Vagina (tissue), 2 donors: Measurements from ENCODE around the gene SSBP4. TPM values are rescaled to one million over a fixed set of nuclear protein-coding genes. Genes with fewer than 3 reads are reported as not detected.

Experiments
- DNase-seq, 2 donors: peaks; one replicate each; pipeline ENCODE4 v3.0.0-alpha.2; 2017; ENCODE audit errors: extremely low spot score in 2 of 2
- H3K27ac ChIP-seq: fragments of 200-600 bp; sonication (generic); one replicate; pipeline ENCODE4 v1.5.1; 2019
- H3K27me3 ChIP-seq: fragments of 200-600 bp; sonication (generic); one replicate; pipeline ENCODE4 v1.5.1; 2019
- H3K36me3 ChIP-seq, 2 donors: fragments of 200-600 bp; sonication (generic); one replicate each; pipeline ENCODE4 v1.5.1; 2017 to 2019
- H3K4me1 ChIP-seq: fragments of 200-600 bp; sonication (generic); one replicate; pipeline ENCODE4 v1.5.1; 2019
- H3K4me3 ChIP-seq, 2 donors: fragments of 200-600 bp; sonication (generic); 1 replicate in 1 of 2; 2 replicates in 1 of 2; pipeline ENCODE4 v1.5.1; 2016 to 2019
- H3K9me3 ChIP-seq: fragments of 200-600 bp; sonication (generic); one replicate; pipeline ENCODE4 v1.5.1; 2019
- CTCF ChIP-seq, 3 experiments: fragments of 450-650 bp in 2 of 3; fragments of 200-600 bp in 1 of 3; sonication (generic) in 1 of 3; IDR thresholded peaks; one replicate each; pipeline ENCODE4 v1.5.1; 2017 to 2019; ENCODE audit warnings: antibody characterized with exemption in 3 of 3, mild to moderate bottlenecking in 2 of 3, moderate library complexity in 2 of 3
- POLR2A ChIP-seq, 2 donors: fragments of 450-650 bp; IDR thresholded peaks; one replicate each; pipeline ENCODE4 v1.6.1; 2017; ENCODE audit warnings: antibody characterized with exemption in 2 of 2, mild to moderate bottlenecking in 2 of 2, moderate library complexity in 2 of 2
- POLR2AphosphoS5 ChIP-seq, 2 donors: sonication (generic); formaldehyde crosslinking; IDR thresholded peaks; one replicate each; pipeline ENCODE4 v1.9.0; 2017; ENCODE audit warnings: antibody characterized with exemption in 2 of 2, mild to moderate bottlenecking in 2 of 2, low read depth in 1 of 2; ENCODE audit not compliant: insufficient read depth in 1 of 2
- intact Hi-C: fragments of 100-400 bp; cut with DNase I; formaldehyde crosslinking; loops from one replicate; pipeline ENCODE4 v1.15.1; 2023
- total RNA-seq: library from RNA; depleted of rRNA; stranded (reverse); fragments of >200 nt; gene quantifications from one replicate; pipeline ENCODE4 v1.2.3, GENCODE V29; 2016

Gene SSBP4
- total RNA-seq, 1 donor from 2014 or later, result 72.7 TPM

GRCh38 chr19:18440415-18440877, 21.2 kb downstream of the SSBP4 start:
- intact Hi-C loops, result loop anchor here (10.0 kb wide), 1 partner anchor 234 kb away; no protein-coding TSS in a partner anchor
- TF ChIP-seq POLR2A (IDR thresholded peaks at IDR 0.05) (no peak), CTCF (IDR thresholded peaks at IDR 0.05) (no peak), POLR2AphosphoS5 (IDR thresholded peaks at IDR 0.05; ENCODE audit: insufficient read depth in 1 of 2, low read depth in 1 of 2) (no peak)
- no peak for DNase-seq

GRCh38 chr19:18440936-18441803, 22.0 kb downstream of the SSBP4 start:
- no peak overlapping the region for H3K4me3 ChIP-seq
- H3K27ac ChIP-seq, result no peak overlapping the region
- H3K9me3 ChIP-seq, result no peaks in the 10 kb centered on the region
- TF ChIP-seq CTCF (IDR thresholded peaks at IDR 0.05) (no peak), POLR2AphosphoS5 (IDR thresholded peaks at IDR 0.05; ENCODE audit: insufficient read depth in 1 of 2, low read depth in 1 of 2) (peak in 1 of 2 donors; percentile 23)
- no peak for DNase-seq
- intact Hi-C loops, result loop anchor here (10.0 kb wide), 1 partner anchor 234 kb away; no protein-coding TSS in a partner anchor
- H3K27me3 ChIP-seq, result no peaks in the 10 kb centered on the region
- H3K4me1 ChIP-seq, result peaks cover 33% of the 10 kb centered on the region
- H3K36me3 ChIP-seq, result peaks cover 0 to 23% of the 10 kb centered on the region in 2 donors

More at GRCh38 chr19:18440415-18440877, 21.2 kb downstream of the SSBP4 start:
- H3K9me3 ChIP-seq, result no peaks in the 10 kb centered on the region
- peaks cover 0 to 15% of the 10 kb centered on the region in 2 donors for H3K36me3 ChIP-seq
- no peaks in the 10 kb centered on the region for H3K27me3 ChIP-seq
- H3K4me1 ChIP-seq, result peaks cover 36% of the 10 kb centered on the region
- H3K4me3 ChIP-seq, result no peak overlapping the region
- H3K27ac ChIP-seq, result no peak overlapping the region

GRCh38 chr19:18441804-18442788, 22.9 kb downstream of the SSBP4 start:
- no peaks in the 10 kb centered on the region for H3K27me3 ChIP-seq
- DNase-seq, result no peak
- H3K27ac ChIP-seq, result no peak overlapping the region
- no peak overlapping the region for H3K4me3 ChIP-seq
- H3K9me3 ChIP-seq, result no peaks in the 10 kb centered on the region
- H3K36me3 ChIP-seq, result peaks cover 0 to 29% of the 10 kb centered on the region in 2 donors
- intact Hi-C loops, result loop anchor here (10.0 kb wide), 1 partner anchor 233 kb away; no protein-coding TSS in a partner anchor
- peaks cover 24% of the 10 kb centered on the region for H3K4me1 ChIP-seq
- TF ChIP-seq POLR2A (IDR thresholded peaks at IDR 0.05), result no peak
- TF ChIP-seq CTCF (IDR thresholded peaks at IDR 0.05), result no peak
- no peak for TF ChIP-seq POLR2AphosphoS5 (IDR thresholded peaks at IDR 0.05; ENCODE audit: insufficient read depth in 1 of 2, low read depth in 1 of 2)

- H3K27me3 ChIP-seq, result no peaks in the 10 kb centered on the region
- H3K36me3 ChIP-seq, result peaks cover 0 to 30% of the 10 kb centered on the region in 2 donors
- H3K4me3 ChIP-seq, result no peak overlapping the region
- DNase-seq, result no peak
- no peak overlapping the region for H3K27ac ChIP-seq
- no peaks in the 10 kb centered on the region for H3K9me3 ChIP-seq
- H3K4me1 ChIP-seq, result peaks cover 16% of the 10 kb centered on the region
- intact Hi-C loops, result loop anchor here (10.0 kb wide), 1 partner anchor 232 kb away; no protein-coding TSS in a partner anchor
- no peak for TF ChIP-seq POLR2A (IDR thresholded peaks at IDR 0.05)
- no peak for TF ChIP-seq CTCF (IDR thresholded peaks at IDR 0.05)
- TF ChIP-seq POLR2AphosphoS5 (IDR thresholded peaks at IDR 0.05; ENCODE audit: insufficient read depth in 1 of 2, low read depth in 1 of 2), result no peak
These were observed 23.7 kb downstream of the SSBP4 start for GRCh38 chr19:18442941-18443340.
